HG02798 (cell line): ENCODE data around the gene MICAL3.
"Not testable (repeated sequence)": the region's sequence is repeated elsewhere in the genome, so short reads cannot be mapped to it uniquely, and the experiment has no call there.

ENCODE experiments used
- ATAC-seq: cut with Tn5 transposase; IDR thresholded peaks from one replicate; pipeline ENCODE4 v1.9.1; 2021; ENCODE audit warnings: mild to moderate bottlenecking; ENCODE audit not compliant: unreplicated experiment, poor library complexity

The MICAL3 gene

DNA sequence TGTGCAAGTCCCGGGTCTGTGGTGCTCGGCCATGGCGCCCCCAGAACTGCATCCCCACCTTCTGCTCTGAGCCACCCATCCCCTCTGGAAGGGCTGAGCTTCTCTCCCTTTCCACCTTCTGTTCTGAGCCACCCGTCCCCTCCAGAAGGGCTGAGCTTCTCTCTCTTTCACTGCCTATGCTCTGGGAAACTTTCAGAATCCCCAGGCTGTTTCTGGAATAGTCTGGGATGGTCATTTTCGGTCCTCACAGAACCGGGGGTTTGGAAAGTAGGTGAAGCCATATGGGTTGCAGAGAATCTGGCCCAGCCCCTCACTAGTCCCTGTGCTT lies 246.7 kb downstream of the MICAL3 start:
- no peak for ATAC-seq

DNA sequence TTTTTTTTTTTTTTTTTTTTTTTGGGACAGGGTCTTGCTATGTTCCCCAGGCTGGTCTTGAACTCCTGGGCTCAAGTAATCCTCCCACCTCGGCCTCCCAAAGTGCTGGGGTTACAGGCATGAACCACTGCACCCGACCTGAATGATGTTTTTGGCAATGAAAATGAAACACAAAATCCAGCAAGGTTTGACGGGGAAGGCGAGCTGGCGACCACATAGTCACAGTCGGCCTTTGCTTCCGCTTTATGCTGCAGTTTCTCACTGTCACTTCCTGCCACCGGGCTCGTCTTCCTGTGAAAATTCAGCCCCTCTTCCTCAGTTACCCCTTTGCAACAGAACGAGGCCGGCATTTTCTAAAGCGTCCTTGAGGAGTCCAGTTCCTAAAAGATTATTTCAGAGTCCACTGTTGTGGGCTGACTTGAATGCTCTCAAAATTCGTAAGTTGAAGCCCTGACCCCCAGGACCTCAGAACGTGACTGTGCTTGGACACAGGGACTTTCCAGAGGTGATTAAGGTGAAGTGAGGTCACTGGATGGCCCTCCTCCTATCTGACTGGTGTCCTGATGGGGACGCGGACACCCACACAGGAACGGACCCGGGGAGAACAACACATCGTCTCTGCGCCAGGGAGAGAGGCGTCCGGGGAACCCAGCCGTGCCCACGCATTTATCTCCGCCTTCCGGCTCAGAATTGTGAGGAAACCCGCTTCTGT lies 247.2 kb downstream of the MICAL3 start:
- peak; percentile 28 for ATAC-seq

DNA sequence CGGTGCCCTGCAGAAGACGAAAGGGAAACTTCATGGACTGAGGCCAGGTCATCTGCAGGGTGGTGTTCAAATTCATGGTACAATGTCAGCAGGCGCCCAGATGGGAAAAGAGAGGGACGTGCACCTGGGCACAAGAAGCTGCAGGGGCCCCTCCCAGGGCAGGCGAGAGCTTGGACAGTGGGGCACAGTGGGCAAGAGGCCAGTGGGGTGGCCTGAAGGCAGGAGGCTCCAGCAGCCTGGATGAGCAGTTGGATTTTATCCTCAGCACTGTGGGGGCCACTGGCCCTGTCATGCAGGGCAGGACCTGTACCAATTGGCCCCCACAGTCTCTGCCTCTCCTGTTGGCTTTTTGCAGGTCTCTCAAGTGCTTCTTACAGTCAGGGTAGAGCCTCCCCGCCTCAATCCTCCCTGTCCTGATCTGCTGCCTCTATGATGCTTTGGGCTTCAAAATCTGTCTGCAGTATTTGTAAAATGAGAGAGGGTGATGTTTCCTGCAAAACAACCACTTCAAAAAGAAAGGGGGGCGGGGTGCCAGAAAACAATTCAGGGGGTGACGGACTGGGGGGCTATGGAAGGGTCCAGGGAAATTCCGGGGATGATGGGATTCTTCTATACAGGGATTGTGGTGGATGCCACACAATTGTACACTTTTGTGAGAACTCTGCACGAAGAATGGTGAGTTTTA lies 248.4 kb downstream of the MICAL3 start:
- no peak for ATAC-seq

DNA sequence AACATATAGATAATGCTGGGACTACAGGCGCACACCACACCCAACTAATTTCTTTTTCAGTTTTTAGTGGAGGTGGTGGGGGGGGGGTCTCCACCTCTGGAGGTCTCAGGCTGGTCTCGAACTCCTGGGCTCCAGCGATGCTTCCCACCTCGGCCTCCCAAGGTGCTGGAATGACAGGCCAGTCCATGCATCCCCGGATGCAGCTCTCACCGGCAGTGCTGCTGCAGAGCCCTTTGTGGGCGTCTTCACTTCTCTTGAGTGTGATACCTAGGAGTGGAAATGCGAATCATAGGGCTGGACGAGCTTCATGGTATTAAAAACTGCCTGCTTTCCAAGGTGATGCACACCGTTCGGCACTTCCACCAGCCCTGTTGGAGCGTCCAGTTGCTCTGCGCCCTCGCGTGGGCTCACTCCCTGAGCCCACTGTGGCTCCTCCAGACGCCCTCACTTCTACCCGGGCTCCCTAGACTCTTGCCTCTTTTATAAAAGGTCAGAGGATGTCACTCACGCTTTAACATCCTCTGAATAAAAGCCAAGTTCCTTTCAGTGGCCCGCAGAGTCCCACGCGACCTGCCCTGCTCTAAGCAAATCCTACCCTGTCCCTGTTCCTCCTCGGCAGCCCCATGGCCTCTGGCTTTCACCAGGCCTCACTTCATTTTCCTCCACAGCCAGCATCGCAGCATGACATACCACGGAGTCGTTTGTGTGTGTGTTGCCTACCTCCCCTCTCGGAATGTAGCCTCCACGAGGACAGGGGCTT lies 249.3 kb downstream of the MICAL3 start:
- no peak for ATAC-seq

DNA sequence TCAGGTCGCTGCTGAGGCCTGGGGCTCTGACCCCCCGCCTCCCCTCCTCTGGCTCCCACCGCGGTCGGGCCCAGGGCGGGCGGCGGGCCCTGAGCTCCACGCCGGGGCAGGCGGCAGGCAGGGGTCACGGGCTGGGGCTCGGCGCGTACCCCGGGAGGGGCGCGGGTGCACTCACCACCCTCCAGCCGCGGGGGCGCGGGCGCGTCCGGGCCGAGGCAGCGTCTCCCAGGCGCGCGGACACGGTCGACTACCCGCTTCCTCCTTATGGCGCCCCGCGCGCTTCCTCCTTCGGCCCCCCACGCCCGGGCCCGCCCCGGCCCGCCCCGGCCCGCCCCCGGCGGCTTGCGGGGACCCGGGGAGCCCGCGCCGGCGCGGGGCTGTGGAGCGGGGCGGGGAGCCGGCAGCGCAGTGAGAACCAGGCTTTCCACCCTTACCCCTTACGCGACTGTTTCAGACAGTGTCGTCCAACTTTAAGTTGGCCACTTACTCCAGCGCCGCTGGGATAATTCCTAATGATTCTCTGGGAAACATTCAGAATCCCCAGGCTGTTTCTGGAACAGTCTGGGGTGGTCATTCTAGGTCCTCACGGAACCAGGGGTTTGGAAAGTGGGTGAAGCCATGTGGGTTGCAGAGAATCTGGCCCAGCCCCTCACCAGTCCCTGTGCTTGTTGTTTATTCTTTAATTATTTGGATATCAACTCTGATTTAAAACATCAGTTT lies 250.0 kb downstream of the MICAL3 start, which contains the start of gene BID:
TSS of gene BID (minus strand) at position 264 of the 720 bp plus-strand sequence. CDS start 24,353 bp downstream, outside the sequence.
- ATAC-seq, result peak; percentile 39

DNA sequence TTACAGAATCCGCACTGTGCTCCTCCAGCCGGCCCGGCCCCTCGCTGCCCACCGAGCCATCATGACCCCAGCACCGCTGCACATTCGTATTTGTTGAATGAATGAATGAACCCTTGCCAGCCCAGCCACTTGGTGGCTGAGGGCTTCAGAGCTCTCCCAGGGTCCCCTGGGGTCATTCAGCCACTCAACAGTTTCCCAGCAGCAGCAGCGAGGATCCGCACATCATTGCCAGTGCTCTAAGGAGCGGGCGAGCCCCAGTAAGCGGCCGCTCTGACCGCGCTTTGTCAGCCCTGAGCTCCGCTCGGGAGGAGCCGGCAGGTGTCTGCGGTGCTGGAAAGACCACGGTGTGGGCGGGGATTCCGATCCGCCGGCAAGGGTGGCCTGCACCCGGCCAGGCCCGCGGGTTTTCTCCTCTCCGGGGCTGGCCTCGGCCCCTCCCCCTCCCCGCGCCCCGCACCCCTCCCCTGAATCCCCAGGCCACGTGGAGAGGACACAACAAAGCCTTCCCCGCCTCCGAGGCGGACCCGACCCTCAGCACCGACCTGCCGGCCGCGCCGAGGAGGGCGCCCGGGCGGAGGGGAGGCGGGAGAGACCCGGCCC lies 250.7 kb downstream of the MICAL3 start:
- ATAC-seq, result peak; percentile 47

DNA sequence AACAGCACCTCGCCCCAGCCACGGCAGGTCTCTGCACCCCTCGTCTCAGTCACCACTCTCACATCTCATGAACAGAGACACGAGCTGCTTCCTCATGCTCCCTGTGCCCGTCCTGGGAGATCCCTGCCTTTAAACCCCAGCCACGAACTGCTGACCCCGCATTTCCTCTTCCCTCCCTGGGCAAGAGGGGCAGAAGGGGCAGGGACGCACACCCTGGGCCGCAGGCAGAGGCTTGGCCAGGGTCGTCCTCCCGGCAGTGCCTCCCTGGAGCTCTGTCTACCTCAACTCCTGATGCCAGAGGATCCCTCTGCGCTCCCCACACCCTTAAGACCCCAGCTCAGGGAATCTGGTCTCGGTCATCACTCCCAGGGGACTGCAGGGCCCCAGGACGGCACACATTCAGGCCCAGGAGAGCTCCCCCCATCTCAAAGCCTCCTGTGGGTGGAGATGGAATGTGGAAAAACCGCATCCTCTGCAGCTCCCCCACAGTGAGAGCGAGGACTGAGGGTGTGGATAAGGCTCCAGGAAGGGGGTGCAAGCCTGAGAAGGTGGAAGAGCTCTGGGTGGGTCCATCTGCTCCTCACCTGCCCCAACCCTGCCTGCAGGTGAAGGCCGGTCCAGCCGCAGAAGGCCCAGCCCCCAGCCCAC lies 251.3 kb downstream of the MICAL3 start:
- no peak for ATAC-seq

DNA sequence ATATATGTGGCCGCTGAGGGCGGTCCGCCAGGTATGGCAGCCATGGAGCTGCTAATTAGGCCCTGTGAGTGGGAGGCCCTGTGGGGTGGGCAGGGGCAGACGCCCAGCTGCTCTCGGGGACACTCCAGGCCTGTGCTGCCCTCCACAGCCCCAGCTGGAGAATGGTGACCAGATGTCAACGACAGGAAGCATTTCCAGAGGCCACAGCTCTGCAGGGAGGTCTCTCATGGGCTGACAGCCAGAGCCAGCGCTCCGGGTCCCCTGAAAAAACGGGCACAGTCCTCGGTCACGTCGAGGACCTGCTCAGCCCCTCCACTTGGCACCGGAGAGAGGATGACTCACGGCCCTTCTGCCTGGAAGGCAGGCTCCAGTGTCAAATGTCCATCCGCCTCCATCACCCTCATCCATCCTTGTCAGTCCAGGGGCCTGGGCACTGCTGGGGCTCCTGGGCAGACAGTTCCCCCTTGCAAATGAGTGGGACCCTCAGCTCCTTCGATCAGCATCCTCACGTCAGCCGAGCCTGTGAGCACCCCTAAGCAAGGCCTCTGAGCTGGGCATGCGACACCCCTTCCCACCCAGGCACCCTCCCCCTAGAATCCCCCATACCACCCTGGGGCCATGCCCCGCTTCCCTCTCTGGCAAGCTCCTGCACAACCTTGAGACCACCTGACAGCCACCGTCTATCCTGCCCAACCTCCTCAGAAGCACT lies 252.0 kb downstream of the MICAL3 start:
- ATAC-seq, result no peak

DNA sequence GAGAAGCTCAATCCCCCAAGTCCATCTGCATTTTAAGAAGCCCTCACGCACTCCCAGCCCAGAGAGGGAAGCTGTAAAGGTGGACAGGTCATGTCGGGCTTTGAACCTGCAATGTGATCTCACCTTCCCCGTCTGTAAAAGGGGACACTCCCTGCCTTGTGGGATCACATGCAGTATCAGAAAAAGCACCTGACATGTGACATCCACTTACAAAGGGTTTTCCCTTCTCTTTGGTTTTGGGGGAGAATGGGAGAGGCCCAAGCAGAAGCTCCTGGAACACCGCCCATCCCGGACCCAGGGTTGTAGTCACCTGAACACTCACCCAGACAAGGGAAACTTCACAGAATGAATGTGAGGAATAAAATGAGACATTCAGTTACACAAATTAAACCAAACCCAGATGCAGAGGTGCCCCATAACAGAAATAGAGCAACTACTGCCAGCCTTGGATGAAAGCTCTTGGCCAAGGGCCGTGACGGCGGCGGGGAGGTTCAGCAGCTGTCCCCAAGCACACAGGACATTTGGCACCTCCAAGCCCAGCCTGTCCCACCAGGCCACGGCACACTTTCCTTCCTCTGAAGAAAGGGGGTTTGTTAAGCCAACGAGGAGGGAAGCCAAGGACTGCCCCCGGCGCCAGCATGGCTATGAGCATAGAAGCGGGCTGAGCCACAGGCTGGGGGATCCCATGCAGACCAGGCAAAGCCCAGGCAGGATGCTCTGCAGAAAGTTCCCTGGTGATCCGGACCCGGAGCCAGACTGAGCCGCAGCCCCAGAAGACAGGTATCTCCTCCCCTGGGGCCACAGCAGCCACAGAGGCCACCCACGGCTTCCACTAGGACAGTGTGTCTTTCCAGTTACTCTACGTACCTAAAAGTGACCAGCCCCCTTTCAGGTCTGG lies 253.9 kb downstream of the MICAL3 start:
- no peak for ATAC-seq

DNA sequence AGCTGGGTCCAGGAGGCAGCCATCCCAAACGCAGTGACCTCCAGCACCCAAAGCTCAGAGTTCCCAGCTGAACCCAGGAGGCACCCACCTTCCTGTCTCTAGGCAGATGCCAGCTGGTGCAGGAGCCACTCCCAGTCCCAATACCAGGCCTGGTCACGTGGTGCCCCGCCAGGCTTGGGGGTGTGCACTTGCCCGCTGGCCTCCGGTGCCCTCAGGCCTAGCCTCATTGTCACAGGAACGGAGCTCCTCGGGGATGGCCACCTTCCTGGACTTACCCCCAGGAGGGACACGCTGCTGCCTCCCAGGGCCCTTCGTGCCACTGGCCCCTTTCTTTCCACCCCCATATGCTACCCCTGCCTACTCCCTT lies 254.7 kb downstream of the MICAL3 start:
- no peak for ATAC-seq

DNA sequence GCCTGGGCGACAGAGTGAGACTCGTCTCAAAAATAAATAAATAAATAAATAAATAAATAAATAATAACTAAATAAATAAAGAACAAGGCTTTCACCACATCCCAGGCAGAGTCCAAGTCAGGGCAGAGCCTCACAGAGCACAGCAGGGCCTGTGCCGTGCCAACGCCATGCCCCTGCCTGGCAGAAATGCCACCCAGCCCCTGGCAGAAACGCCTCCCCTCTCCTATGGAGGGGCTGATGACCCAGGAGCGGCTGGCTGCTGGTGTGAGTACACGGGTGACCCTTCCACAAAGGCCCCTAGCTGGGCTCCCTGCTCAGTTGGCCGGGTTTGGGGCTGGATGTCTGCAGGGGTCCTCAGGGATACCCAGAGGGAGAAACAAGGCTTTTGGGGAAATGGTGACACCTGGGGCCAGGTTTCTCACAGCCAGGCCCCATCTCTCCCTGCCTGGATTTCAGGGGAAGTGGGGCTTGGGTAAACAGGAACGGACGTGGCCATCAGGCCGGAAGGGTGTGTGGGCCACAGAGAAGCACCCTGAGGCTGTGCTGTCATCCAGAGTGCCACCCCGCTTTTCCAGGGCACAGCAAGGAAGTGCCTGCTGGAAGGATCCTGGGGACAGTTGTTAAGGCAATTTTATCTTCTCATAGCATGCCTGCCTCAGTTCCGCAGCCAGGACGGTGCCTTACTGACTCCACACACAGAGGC lies 255.2 kb downstream of the MICAL3 start:
- ATAC-seq, result no peak

DNA sequence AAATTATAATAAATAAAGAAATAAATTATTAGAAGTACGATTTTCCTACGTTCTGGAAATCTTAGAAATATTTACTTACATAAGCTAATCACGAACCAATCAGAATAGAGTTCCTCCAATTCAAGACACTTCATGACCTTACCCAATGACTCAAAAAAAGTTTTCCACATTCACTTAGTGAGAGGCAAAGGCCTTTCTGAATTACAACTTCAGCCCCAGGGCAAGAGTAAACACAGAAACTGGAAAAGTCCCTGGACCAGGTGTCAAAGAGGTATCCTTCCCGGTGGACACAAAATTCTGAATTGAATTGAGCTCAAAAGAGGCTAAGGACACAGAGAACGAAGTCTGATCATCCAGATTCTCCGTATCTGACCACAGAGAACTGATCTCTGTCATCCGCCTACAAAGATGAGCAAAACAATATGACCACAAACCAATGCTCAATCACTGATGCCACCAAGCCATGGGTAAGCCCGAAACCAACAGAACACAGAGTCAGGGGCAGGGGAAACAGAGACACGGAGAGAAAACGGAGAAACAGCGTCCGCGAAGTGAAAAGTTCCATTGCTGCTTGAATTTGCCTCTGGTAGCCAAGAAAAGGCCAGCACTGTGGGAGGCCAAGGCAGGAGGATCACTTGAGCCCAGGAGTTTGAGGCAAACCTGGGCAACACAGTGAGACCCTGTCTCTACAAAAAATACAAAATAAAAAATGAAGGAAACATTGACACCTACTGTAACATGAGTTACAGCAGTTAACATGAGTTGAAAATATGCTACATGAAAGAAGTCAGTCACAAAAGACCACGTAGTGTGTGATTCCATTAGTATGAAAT lies 256.9 kb downstream of the MICAL3 start:
- peak; percentile 88 for ATAC-seq

DNA sequence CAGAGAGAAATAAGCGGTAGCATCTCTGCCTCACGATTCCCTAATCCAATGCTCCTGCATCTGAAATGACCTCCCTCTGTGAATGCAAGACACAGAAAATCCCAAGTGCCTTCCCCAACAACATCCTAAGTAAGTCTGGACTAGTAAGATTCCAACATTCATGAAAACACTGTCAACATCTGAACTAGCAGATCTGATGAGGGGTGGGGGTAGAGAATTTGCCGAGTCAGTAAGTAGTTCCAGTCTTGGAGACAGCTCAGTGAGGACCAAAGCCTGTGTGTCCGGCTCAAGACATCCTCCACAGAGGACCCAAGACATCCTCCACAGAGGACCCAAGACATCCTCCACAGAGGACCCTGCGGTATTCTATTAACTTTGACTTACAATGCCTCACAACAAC lies 259.5 kb downstream of the MICAL3 start:
- ATAC-seq, result not testable (repeated sequence)

DNA sequence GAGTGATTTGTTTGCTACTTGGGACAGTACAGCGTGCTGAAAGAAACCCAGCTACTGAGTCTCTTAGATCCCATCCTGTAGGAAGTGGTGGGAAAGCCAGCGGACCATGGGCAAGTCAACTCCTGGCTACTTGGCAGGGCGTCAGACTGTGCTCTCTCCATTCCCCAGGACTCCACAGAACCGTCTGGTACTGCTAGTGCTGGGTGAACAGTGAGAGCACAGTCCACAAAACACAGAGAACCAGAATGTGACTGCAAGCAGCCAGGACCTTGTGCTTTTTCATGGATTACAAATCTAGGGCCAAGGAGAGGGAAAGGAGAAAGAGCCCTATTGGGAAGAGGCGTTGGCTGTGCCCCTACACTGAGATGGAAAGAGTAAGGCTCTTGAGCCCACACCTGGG lies 260.3 kb downstream of the MICAL3 start:
- no peak for ATAC-seq

DNA sequence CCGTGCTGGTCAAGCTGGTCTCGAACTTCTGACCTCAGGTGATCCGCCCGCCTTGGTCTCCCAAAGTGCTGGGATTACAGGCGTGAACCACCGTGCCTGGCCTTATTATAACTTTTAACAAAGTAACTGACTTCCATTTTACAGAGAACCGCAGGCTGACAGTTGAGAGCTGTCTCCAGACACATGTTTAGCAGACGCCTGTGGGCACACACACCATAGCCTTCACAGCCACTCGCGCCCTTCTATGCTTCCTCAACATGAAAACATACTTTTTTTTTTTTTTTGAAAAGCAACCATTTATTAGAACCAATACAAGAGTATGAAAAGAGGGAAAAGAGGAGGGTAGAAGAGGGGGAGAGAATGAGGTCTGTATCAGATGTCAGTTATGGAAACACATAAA lies 260.9 kb downstream of the MICAL3 start:
- ATAC-seq, result not testable (repeated sequence)

DNA sequence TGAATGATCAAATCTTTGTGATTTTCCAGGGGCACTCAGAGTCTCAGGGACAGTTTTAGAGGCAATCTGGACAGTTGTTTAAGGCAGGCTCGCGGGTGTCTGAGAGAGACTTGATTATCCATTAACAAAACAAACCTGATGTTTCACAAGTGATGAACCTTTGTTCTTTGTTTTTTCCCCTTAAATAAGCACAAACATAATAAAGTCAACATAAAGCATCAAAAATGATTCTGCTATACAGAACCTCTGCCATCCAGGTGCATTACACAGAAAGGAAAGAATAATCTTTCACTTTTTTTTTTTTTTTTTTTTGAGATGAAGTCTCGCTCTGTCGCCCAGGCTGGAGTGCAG lies 263.2 kb downstream of the MICAL3 start:
- ATAC-seq, result no peak
